Measurements from ENCODE around the gene MYO10.

MYO10 gene

DNA sequence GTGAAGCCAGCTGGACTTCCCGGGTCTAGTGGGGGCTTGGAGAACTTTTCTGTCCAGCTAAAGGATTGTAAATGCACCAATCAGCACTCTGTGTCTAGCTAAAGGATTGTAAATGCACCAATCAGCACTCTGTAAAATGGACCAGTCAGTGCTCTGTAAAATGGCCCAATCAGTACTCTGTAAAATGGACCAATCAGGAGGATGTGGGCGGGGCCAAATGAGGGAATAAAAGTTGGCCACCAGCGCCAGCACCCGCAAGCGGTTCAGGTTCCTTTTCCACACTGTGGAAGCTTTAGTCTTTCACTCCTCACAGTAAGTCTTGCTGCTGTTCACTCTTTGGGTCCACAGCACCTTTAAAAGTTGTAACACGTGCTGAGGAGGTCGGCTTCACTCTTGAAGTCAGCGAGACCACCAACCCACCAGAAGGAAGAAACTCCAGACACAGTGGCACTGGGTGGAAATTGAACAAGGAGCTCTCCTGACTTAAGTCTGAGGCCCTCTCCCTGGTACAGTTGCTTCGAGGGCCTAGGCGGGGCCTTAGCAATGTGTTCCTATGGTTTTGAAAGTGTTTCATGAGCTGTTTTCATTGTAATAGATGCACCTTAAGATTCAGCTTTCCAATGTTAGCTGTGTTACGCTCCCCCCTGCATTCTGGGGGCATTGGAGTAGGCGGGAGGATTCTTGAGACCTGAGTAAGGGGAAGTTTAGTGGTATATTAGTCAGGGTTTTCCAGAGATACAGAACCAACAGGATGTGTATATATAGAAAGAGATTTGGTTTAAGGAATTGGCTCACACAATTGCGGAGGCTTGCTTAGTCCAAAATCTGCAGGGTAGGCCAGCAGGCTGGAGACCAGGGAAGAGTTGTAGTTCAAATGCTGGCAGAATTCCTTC, 21.5 kb upstream of the MYO10 start:
- Mint-ChIP-seq H3K27me3 (ENCODE audit: low read depth) (no peaks in the 10 kb centered on the region), H3K4me1 (ENCODE audit: low read depth) (no peaks in the 10 kb centered on the region), H3K9me3 (peaks cover 3% of the 10 kb centered on the region), H3K4me3 (no peak overlapping the region), H3K27ac (no peak overlapping the region), H3K36me3 (ENCODE audit: low read depth) (no peaks in the 10 kb centered on the region)

DNA sequence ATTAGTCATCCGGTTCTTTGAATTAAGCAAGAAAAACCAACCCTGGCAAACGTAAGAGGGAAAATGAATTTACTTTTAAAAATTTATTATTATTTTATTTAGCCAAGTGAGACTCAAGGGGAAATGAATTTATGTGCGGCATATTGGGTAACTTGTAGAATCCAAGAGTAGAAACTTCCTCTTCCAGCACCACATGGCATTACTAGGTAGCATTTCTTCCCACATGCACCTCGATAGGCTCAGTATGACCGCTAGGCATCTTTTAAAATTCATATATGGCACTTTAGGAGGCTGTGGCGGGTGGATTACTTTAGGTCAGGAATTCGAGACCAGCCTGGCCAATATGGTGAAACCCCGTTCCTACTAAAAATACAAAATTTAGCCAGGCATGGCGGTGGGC, 17.6 kb upstream of the MYO10 start:
- H3K36me3 Mint-ChIP-seq (ENCODE audit: low read depth), result no peaks in the 10 kb centered on the region

DNA sequence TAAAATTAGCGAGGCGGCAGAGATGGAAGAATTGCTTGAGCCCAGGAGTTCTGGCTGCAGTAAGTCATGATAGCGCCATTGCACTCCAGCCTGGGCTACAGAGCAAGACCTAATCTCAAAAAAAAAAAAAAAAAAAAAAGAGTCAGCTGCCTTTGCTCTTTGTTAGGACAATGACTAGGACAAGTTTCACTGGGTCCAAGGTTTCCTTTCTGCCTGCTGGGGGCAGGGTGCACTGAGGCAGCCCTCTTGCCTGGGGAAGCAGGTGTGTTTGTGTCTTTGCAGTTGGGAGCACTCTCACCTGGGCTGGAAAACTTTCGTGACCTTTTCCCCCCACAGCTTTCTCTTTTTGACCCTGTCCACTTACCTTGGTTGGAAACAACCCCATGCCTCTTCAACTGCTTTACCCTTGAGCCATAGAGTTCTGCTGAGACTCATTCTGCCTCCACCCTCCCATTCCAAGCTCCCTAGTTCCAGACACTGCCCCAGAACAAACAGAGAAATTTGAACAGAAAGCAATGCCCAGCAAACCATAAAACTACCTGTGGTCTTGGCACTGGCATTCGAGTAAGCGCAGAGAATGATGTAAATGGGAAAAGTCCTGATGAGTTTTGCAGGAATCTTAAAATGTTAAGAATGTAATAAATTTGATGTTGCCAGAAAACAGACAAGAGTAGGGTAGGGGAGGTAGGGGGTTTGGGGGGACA, 17.0 kb upstream of the MYO10 start:
- Mint-ChIP-seq H3K4me1 (ENCODE audit: low read depth) (no peaks in the 10 kb centered on the region), H3K4me3 (no peak overlapping the region), H3K36me3 (ENCODE audit: low read depth) (no peaks in the 10 kb centered on the region), H3K27ac (no peak overlapping the region), H3K27me3 (ENCODE audit: low read depth) (no peaks in the 10 kb centered on the region), H3K9me3 (peaks cover 15% of the 10 kb centered on the region)

More for the DNA sequence above, 17.6 kb upstream of the MYO10 start:
- Mint-ChIP-seq H3K9me3 (peaks cover 11% of the 10 kb centered on the region), H3K27me3 (ENCODE audit: low read depth) (no peaks in the 10 kb centered on the region), H3K4me1 (ENCODE audit: low read depth) (no peaks in the 10 kb centered on the region), H3K4me3 (no peak overlapping the region), H3K27ac (no peak overlapping the region)

DNA sequence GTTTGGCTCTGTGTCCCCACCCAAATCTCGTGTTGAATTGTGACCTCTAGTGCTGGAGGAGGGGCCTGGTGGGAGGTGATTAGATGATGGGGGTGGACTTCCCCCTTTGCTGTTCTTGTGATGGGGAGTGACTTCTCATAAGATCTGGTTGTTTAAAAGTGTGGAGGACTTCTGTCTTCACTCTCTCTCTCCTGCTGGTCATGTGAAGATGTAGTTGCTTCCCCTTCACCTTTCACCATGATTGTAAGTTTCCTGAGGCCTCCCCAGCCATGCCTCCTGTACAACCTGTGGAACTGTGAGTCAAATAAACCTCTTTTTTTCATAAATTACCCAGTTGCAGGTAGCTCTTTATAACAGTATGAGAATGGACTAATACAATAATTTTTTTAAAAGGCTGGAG, 10.6 kb upstream of the MYO10 start:
- H3K36me3 Mint-ChIP-seq (ENCODE audit: low read depth), result peaks cover 2% of the 10 kb centered on the region
- no peak overlapping the region for H3K27ac Mint-ChIP-seq
- no peaks in the 10 kb centered on the region for H3K4me1 Mint-ChIP-seq (ENCODE audit: low read depth)
- H3K4me3 Mint-ChIP-seq, result no peak overlapping the region
- no peaks in the 10 kb centered on the region for H3K27me3 Mint-ChIP-seq (ENCODE audit: low read depth)
- peaks cover 30% of the 10 kb centered on the region for H3K9me3 Mint-ChIP-seq

DNA sequence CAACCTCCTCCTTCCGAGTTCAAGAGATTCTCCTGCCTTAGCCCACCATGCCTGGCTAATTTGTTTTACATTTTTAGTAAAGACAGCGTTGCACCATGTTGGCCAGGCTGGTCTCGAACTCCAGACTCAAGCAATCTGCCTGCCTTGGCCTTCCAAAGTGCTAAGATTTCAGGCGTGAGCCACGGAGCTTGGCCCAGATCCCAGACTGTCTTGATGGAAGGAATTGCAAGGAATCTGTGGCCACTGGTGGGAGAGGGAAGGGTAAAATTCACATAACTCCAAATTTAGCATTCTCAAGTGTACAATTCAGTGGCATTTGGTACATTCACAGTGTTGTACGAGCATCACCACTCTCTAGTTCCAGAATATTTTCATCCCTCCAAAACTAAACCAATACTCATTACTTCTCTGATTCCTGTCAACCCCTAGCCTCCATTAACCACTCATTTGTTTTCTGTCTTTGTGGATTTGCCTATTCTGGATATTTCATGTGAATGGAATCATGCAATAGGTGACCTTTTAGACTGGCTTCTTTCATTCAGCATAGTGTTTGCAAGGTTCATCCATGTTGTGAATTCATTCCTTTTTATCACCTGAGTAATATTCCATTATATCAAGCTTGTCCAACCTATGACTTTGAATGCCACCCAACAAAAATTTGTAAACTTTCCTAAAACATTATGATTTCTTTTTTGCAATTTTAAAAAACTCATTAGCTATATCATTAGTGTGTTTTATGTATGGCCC, 8.9 kb upstream of the MYO10 start:
- H3K36me3 Mint-ChIP-seq (ENCODE audit: low read depth), result peaks cover 2% of the 10 kb centered on the region
- H3K9me3 Mint-ChIP-seq, result peaks cover 30% of the 10 kb centered on the region
- H3K4me1 Mint-ChIP-seq (ENCODE audit: low read depth), result no peaks in the 10 kb centered on the region
- H3K4me3 Mint-ChIP-seq, result no peak overlapping the region
- H3K27me3 Mint-ChIP-seq (ENCODE audit: low read depth), result peaks cover 5% of the 10 kb centered on the region
- no peak overlapping the region for H3K27ac Mint-ChIP-seq

DNA sequence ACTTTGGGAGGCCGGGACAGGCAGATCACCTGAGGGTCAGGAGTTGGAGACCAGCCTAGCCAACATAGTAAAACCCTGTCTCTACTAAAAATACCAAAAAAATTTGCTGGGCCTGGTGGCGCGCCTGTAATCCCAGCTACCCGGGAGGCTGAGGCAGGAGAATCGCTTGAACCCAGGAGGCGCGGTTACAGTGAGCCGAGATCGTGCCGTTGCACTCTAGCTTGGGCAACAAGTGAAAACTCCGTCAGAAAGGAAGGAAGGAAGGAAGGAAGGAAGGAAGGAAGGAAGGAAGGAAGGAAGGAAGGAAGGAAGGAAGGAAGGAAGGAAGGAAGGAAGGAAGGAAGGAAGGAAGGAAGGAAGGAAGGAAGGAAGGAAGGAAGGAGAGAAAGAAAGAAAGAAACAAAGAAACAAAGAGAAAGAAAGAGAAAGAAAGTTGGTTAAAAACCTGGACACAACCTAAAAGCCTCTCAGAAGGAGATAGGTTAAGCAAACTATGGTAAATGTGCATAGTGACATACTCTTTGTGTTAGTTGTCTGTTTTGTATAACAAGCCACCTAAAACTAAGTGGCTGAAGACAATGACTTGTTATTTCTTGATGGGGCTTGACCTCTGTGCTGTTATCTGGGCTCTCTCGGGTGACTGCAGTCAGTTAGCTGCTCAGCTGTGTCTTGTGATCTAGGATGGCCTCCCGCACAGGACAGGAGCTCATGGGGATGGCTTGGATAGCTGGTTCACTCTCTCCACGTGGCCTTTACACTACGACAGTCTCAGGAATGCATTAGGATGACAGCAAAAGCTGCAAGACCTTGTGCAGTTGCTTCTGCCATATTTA, 8.0 kb upstream of the MYO10 start:
- Mint-ChIP-seq H3K4me1 (ENCODE audit: low read depth) (no peaks in the 10 kb centered on the region), H3K9me3 (peaks cover 23% of the 10 kb centered on the region), H3K27me3 (ENCODE audit: low read depth) (peaks cover 9% of the 10 kb centered on the region), H3K27ac (no peak overlapping the region), H3K36me3 (ENCODE audit: low read depth) (peaks cover 2% of the 10 kb centered on the region), H3K4me3 (no peak overlapping the region)

DNA sequence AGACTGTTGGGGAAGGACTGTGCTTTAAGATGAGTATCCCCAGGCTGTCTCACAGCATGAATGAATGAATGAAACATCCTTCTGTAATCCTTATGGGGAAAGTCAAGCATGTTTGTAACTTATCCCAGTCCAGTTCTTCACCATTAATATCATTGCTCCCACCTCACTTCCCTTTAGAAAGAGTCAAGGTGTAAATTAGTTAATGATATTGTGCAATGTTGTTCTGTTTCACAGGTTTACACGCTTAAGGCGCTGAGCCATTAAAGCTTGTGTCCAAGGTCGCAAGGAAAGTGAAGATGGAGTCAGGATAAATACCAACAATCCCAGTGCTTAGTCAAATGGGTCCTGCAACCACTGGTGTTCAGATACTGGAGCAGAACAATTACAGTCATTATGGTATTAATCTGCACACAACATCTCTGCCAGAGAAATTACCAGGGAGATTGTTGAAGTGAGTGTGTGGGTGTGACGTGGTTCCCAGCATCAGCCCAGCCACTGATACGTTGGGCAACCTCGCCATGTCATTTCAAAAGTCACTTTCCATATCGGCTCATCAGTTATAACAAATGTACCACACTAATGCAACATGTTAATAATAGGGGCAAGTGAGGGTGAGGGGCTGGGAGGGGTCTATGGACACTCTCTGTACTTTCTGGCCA, 1.5 kb upstream of the MYO10 start:
- Mint-ChIP-seq H3K4me3 (peak overlapping the region; percentile 24), H3K27me3 (ENCODE audit: low read depth) (peaks cover 66% of the 10 kb centered on the region), H3K4me1 (ENCODE audit: low read depth) (peaks cover 11% of the 10 kb centered on the region), H3K36me3 (ENCODE audit: low read depth) (peaks cover 2% of the 10 kb centered on the region), H3K27ac (no peak overlapping the region), H3K9me3 (no peaks in the 10 kb centered on the region)

DNA sequence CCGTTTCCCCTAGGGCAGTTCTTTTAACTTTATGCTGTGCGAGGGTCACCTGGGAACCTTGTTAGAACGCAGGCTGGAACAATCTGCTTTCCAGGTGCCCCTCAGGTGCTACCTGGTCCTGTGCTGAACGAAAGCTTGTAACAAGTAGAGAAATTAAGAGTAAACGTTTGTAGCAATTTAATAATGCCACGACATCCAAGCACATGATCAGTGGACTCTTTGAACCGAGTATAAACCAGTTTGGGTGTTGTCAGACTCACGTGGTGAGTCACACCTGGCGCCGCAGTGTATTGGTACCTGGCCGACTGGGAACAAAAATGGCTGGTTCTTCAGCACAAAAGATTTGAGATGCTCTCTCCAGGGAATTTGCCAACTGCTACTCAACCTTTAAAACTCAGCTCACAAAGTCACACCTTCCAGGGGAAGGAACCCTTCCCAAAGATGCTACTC, 926 bp upstream of the MYO10 start:
- Mint-ChIP-seq H3K36me3 (ENCODE audit: low read depth) (peaks cover 2% of the 10 kb centered on the region), H3K27me3 (ENCODE audit: low read depth) (peaks cover 72% of the 10 kb centered on the region), H3K4me3 (peak overlapping the region; percentile 24), H3K4me1 (ENCODE audit: low read depth) (peaks cover 11% of the 10 kb centered on the region), H3K27ac (no peak overlapping the region), H3K9me3 (no peaks in the 10 kb centered on the region)

DNA sequence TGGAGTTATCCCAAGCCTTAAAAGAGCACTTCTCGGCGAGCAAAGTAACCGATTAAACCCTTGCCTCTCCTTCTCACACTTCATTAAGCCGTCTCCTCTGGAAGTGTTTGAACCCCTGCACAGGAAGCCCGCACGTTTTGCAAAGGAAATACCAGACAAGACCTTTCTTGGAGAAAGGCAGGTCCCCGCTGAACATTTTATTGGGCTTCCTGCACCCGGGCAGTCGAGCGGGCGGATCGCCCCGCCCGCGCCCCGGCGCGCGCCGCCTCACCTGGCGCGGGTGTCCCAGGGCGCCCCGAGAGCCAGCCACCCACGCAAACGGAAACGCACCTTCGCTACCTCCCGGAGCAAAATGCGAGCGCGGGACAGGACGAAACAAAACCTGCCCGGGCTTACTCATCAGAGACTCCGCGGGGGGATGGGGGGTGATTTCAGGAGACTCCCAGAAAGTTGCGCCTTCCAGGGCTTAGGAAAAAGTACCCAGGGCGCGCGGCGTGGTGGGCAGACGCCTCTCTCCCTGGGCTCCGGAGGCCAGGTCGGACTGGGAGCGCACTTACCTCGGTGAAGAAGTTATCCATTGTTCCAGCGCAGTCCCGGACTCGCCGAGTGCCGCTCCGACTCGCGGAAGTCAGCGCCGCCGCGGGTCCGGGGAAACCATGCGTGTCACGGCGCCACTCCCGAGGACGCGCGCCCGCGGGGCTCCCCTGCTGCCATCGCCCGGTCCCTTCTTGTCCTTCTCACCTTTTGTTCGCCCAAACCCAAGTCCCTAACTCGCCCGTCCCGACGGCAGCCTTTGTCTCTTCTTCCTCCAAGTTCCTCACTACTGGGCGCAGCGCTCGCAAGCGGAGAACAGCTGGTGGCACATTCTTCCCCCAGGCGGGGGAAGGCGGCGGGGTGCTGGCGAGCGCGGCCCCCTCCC, 598 bp downstream of the MYO10 start:
- H3K27ac Mint-ChIP-seq, result no peak overlapping the region
- H3K4me1 Mint-ChIP-seq (ENCODE audit: low read depth), result peaks cover 11% of the 10 kb centered on the region
- H3K9me3 Mint-ChIP-seq, result no peaks in the 10 kb centered on the region
- H3K27me3 Mint-ChIP-seq (ENCODE audit: low read depth), result peaks cover 72% of the 10 kb centered on the region
- H3K36me3 Mint-ChIP-seq (ENCODE audit: low read depth), result peaks cover 2% of the 10 kb centered on the region
- peak overlapping the region; percentile 79 for H3K4me3 Mint-ChIP-seq

DNA sequence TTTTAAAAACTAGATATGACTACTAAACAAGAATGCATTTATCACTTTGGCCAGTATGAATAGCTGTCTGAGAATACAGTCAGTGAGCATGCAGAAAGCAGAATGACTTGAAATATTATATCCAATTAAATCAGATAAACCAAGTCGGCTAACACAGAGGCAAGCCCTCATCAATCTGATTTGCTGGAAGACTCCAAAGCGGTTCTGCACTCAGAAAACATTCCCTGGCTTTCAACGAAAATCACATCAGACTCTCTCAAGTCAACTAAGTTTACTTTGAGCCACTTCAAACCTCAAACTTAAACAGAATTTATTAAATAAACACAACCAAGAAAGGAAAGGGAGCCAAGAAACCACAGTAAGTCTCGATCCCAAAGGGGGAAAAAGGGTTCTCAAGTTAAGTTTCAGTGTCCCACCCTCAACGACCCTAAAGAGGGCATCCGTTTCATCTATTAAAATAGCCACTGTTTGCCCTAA, 1.4 kb downstream of the MYO10 start:
- Mint-ChIP-seq H3K4me1 (ENCODE audit: low read depth) (peaks cover 11% of the 10 kb centered on the region), H3K9me3 (no peaks in the 10 kb centered on the region), H3K27me3 (ENCODE audit: low read depth) (peaks cover 66% of the 10 kb centered on the region), H3K4me3 (peak overlapping the region; percentile 25), H3K27ac (no peak overlapping the region), H3K36me3 (ENCODE audit: low read depth) (peaks cover 2% of the 10 kb centered on the region)

DNA sequence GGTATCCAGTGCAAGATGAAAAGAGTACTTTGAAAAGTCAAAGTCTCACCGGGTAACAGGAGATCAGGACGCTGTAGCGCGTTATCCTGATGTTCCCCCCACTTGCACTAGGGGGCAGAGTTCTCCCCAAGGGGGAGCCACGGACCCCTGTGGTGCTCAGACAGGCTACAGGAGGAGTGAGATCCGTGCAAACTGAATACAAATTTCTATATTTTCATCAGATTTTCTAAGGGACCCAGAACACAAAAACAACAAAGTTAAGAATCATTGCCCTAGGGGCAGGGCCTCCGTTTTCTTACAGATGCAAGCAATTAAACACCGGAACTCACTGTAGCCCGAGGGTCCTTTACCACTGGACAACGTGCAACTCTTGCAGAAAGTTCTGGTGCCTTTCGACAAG, 2.0 kb downstream of the MYO10 start:
- peaks cover 11% of the 10 kb centered on the region for H3K4me1 Mint-ChIP-seq (ENCODE audit: low read depth)
- no peak overlapping the region for H3K4me3 Mint-ChIP-seq
- H3K27me3 Mint-ChIP-seq (ENCODE audit: low read depth), result peaks cover 64% of the 10 kb centered on the region
- H3K36me3 Mint-ChIP-seq (ENCODE audit: low read depth), result peaks cover 2% of the 10 kb centered on the region
- H3K9me3 Mint-ChIP-seq, result no peaks in the 10 kb centered on the region
- H3K27ac Mint-ChIP-seq, result no peak overlapping the region

DNA sequence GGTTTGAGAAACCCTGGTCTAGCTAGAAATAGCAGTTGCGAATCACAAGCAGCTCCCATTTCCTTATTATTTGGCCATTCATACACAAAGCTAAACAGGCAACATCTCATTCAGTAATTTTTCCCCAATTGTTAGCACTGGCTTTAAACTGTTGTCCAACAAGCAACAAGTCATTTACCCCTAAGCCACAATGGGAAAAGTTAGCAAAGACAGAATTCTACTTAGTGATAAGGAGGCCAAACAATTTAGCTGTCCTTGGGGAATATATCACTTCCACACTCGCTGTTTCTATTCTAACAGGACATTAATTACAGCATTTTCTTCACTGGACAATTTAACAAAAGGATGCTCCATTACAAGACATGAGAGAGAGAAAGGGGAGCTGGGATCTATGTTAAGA, 2.8 kb downstream of the MYO10 start:
- H3K4me1 Mint-ChIP-seq (ENCODE audit: low read depth), result peaks cover 11% of the 10 kb centered on the region
- H3K36me3 Mint-ChIP-seq (ENCODE audit: low read depth), result peaks cover 2% of the 10 kb centered on the region
- no peak overlapping the region for H3K4me3 Mint-ChIP-seq
- H3K27ac Mint-ChIP-seq, result no peak overlapping the region
- no peaks in the 10 kb centered on the region for H3K9me3 Mint-ChIP-seq
- peaks cover 57% of the 10 kb centered on the region for H3K27me3 Mint-ChIP-seq (ENCODE audit: low read depth)

DNA sequence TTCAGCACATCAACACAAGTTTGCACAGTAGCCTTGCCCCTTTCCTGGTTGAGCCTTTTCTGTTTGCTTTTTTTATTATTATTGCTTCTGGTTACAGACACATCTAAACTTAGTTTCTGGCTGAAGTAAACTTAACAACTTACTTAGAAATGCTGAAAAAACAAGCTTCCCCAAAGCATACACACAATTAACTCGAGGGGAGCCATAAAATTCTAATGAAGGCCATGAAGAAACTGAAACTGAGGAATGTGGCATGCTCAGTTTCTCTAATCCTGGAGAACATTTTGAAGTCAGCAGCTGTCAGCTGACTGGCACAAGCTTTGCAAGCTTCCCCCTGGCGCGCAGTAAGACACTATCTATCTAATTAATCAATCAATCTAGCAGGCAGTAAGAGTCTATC, 3.7 kb downstream of the MYO10 start:
- Mint-ChIP-seq H3K4me1 (ENCODE audit: low read depth) (peaks cover 11% of the 10 kb centered on the region), H3K36me3 (ENCODE audit: low read depth) (peaks cover 2% of the 10 kb centered on the region), H3K27me3 (ENCODE audit: low read depth) (peaks cover 48% of the 10 kb centered on the region), H3K27ac (no peak overlapping the region), H3K4me3 (no peak overlapping the region), H3K9me3 (no peaks in the 10 kb centered on the region)

All from T-helper 1 cell treated with Interleukin-12 subunit alpha and Interleukin-12 subunit beta and Interleukin-4 antibody, amounts not matched to agents 30 μg/mL and 1 μg/mL, for 36 hours (primary cell).